Measurements from ENCODE around the gene OTOGL.

DNA sequence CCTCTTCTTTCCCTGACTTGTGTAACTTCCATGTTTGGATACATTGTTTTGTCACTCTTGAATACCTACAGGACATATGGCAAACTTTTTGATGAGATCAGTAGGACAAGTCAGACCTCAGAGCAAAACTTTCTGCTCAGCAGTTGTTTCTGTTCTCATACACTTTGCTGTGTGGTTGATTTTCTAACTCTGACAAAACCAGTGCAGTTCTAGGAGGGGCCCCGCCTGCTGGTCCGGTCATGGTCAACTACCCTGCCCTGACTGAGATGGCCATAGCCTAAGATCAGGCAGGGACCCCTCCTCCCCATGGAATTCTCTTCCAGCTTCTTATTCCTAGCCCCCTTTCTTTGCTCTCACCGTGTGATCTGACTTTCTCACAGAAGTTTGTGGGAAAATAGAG lies 92.8 kb downstream of the OTOGL start:
- TF ChIP-seq, protein P1, sequence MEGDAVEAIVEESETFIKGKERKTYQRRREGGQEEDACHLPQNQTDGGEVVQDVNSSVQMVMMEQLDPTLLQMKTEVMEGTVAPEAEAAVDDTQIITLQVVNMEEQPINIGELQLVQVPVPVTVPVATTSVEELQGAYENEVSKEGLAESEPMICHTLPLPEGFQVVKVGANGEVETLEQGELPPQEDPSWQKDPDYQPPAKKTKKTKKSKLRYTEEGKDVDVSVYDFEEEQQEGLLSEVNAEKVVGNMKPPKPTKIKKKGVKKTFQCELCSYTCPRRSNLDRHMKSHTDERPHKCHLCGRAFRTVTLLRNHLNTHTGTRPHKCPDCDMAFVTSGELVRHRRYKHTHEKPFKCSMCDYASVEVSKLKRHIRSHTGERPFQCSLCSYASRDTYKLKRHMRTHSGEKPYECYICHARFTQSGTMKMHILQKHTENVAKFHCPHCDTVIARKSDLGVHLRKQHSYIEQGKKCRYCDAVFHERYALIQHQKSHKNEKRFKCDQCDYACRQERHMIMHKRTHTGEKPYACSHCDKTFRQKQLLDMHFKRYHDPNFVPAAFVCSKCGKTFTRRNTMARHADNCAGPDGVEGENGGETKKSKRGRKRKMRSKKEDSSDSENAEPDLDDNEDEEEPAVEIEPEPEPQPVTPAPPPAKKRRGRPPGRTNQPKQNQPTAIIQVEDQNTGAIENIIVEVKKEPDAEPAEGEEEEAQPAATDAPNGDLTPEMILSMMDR (IDR thresholded peaks at IDR 0.05): no peak
- no peak for TF ChIP-seq POLR2A (IDR thresholded peaks at IDR 0.05)
